GM18519 (cell line): ENCODE data around the gene CHRNA4.
"Not testable (repeated sequence)": the region's sequence is repeated elsewhere in the genome, so short reads cannot be mapped to it uniquely, and the experiment has no call there.

Source experiments
- ATAC-seq: cut with Tn5 transposase; IDR thresholded peaks from one replicate; pipeline ENCODE4 v1.9.1; 2021; ENCODE audit warnings: mild to moderate bottlenecking, moderate library complexity; ENCODE audit not compliant: unreplicated experiment, low FRiP score

The CHRNA4 gene

GRCh38 chr20:63351811-63352591 lies 9.1 kb downstream of the CHRNA4 start:
- no peak for ATAC-seq

GRCh38 chr20:63351326-63351700 lies 9.8 kb downstream of the CHRNA4 start:
- no peak for ATAC-seq

GRCh38 chr20:63350597-63351325 lies 10.4 kb downstream of the CHRNA4 start:
- no peak for ATAC-seq

- ATAC-seq, result no peak
Measured at GRCh38 chr20:63350196-63350595, 11.0 kb downstream of the CHRNA4 start.

GRCh38 chr20:63349516-63349895 lies 11.6 kb downstream of the CHRNA4 start:
- no peak for ATAC-seq

GRCh38 chr20:63348828-63349515 lies 12.2 kb downstream of the CHRNA4 start:
- ATAC-seq, result no peak

- no peak for ATAC-seq
Measured at GRCh38 chr20:63347950-63348827, 13.0 kb downstream of the CHRNA4 start.

- no peak for ATAC-seq
Measured at GRCh38 chr20:63347081-63347741, 13.9 kb downstream of the CHRNA4 start.

GRCh38 chr20:63346131-63347080 lies 14.7 kb downstream of the CHRNA4 start:
- no peak for ATAC-seq

GRCh38 chr20:63345328-63346100 lies 15.6 kb downstream of the CHRNA4 start:
- ATAC-seq, result no peak

- no peak for ATAC-seq
Measured at GRCh38 chr20:63344616-63345327, 16.4 kb downstream of the CHRNA4 start.

- ATAC-seq, result no peak
Measured at GRCh38 chr20:63343460-63344445, 17.4 kb downstream of the CHRNA4 start.

GRCh38 chr20:63342561-63343459 lies 18.3 kb downstream of the CHRNA4 start:
- ATAC-seq, result no peak

- not testable (repeated sequence) for ATAC-seq
Measured at GRCh38 chr20:63340158-63340688, 20.9 kb downstream of the CHRNA4 start.
